Renal cortical epithelial cell (primary cell): Measurements from ENCODE around the gene ZIC1. TPM values are rescaled to one million over a fixed set of nuclear protein-coding genes. Genes with fewer than 3 reads are reported as not detected.

ENCODE experiments used
- DNase-seq: peaks from one replicate; pipeline ENCODE4 v3.0.0-alpha.2; 2011; ENCODE audit warnings: low read depth
- total RNA-seq: library from RNA; depleted of rRNA; stranded (reverse); fragments of >200 nt; gene quantifications from 2 replicates; pipeline ENCODE4 v1.2.3, GENCODE V29; 2014

ZIC1 gene
- total RNA-seq, 1 donor from 2014 or later, result not detected

- DNase-seq, result no peak
Observed at GRCh38 chr3:147395899-147396711, 13.1 kb upstream of the ZIC1 start.

- no peak for DNase-seq
Observed at GRCh38 chr3:147396712-147397046, 12.5 kb upstream of the ZIC1 start.

GRCh38 chr3:147397155-147397874 is 11.8 kb upstream of the ZIC1 start:
- no peak for DNase-seq

GRCh38 chr3:147397875-147398812 is 11.0 kb upstream of the ZIC1 start:
- DNase-seq, result no peak

GRCh38 chr3:147398813-147399534 is 10.2 kb upstream of the ZIC1 start:
- no peak for DNase-seq

- DNase-seq, result no peak
Observed at GRCh38 chr3:147400111-147400510, 9.1 kb upstream of the ZIC1 start.

GRCh38 chr3:147400999-147401398 is 8.2 kb upstream of the ZIC1 start:
- no peak for DNase-seq

GRCh38 chr3:147401421-147401820 is 7.7 kb upstream of the ZIC1 start:
- no peak for DNase-seq

GRCh38 chr3:147402159-147402558 is 7.0 kb upstream of the ZIC1 start:
- no peak for DNase-seq

GRCh38 chr3:147403511-147403910 is 5.7 kb upstream of the ZIC1 start:
- DNase-seq, result no peak

GRCh38 chr3:147404000-147404799 is 5.0 kb upstream of the ZIC1 start:
- DNase-seq, result no peak

- no peak for DNase-seq
Observed at GRCh38 chr3:147404800-147405230, 4.3 kb upstream of the ZIC1 start.

- DNase-seq, result no peak
Observed at GRCh38 chr3:147405231-147406027, 3.7 kb upstream of the ZIC1 start.

- no peak for DNase-seq
Observed at GRCh38 chr3:147406028-147406931, 2.9 kb upstream of the ZIC1 start, which contains the start of gene ZIC4. Gene ZIC4, minus strand, starts transcription at chr3:147406543. Its CDS starts 3,746 bp downstream, at chr3:147402797.

- no peak for DNase-seq
Observed at GRCh38 chr3:147407114-147407497, 2.1 kb upstream of the ZIC1 start.

- no peak for DNase-seq
Observed at GRCh38 chr3:147407498-147408187, 1.5 kb upstream of the ZIC1 start.

GRCh38 chr3:147408188-147409100 is 721 bp upstream of the ZIC1 start:
- DNase-seq, result no peak
